Measurements from ENCODE around the gene DGKA.
"Not testable (repeated sequence)": the region's sequence is repeated elsewhere in the genome, so short reads cannot be mapped to it uniquely, and the experiment has no call there.

Gene DGKA

GRCh38 chr12:55999999-56000540, 69.1 kb downstream of the DGKA start:
- not testable (repeated sequence) for DNase-seq

GRCh38 chr12:56001487-56002100, 70.6 kb downstream of the DGKA start:
- DNase-seq: no peak

GRCh38 chr12:56003376-56003775, 72.4 kb downstream of the DGKA start:
- DNase-seq: not testable (repeated sequence)
